GM23248 (cell line): ENCODE data around the gene ZNF883. TPM values are rescaled to one million over a fixed set of nuclear protein-coding genes. Genes with fewer than 3 reads are reported as not detected.

Experiments
- DNase-seq: peaks from one replicate; pipeline ENCODE4 v3.0.0-alpha.2; 2015
- H2AFZ ChIP-seq: fragments of 200-600 bp; sonication (generic); 2 replicates; pipeline ENCODE4 v1.6.1; 2016; ENCODE audit warnings: antibody characterized with exemption
- H3F3A ChIP-seq: fragments of 200-600 bp; sonication (generic); 2 replicates; pipeline ENCODE4 v1.6.1; 2016; ENCODE audit warnings: mild to moderate bottlenecking, antibody characterized with exemption, mixed run types; ENCODE audit not compliant: insufficient read depth
- H3K27ac ChIP-seq: fragments of 200-600 bp; sonication (generic); 2 replicates; pipeline ENCODE4 v1.5.1; 2016; ENCODE audit warnings: mild to moderate bottlenecking
- H3K27me3 ChIP-seq: fragments of 200-600 bp; sonication (generic); replicated peaks from 2 replicates; pipeline ENCODE4 v1.6.1; 2016; ENCODE audit warnings: mild to moderate bottlenecking; ENCODE audit not compliant: insufficient read depth
- H3K36me3 ChIP-seq: fragments of 200-600 bp; sonication (generic); 2 replicates; pipeline ENCODE4 v1.6.1; 2016; ENCODE audit warnings: low read depth, mild to moderate bottlenecking
- H3K4me1 ChIP-seq: fragments of 200-600 bp; sonication (generic); 2 replicates; pipeline ENCODE4 v1.6.1; 2016; ENCODE audit warnings: mild to moderate bottlenecking; ENCODE audit not compliant: insufficient read depth
- H3K4me2 ChIP-seq: fragments of 200-600 bp; sonication (generic); one replicate; pipeline ENCODE4 v1.6.1; 2016; ENCODE audit warnings: mild to moderate bottlenecking; ENCODE audit not compliant: unreplicated experiment
- H3K4me3 ChIP-seq: fragments of 200-600 bp; sonication (generic); 2 replicates; pipeline ENCODE4 v1.5.1; 2016; ENCODE audit warnings: mild to moderate bottlenecking
- H3K79me2 ChIP-seq: fragments of 200-600 bp; sonication (generic); 2 replicates; pipeline ENCODE4 v1.6.1; 2016; ENCODE audit warnings: mild to moderate bottlenecking; ENCODE audit not compliant: insufficient read depth
- H3K9ac ChIP-seq: fragments of 200-600 bp; sonication (generic); 2 replicates; pipeline ENCODE4 v1.6.1; 2016; ENCODE audit warnings: mild to moderate bottlenecking
- H3K9me2 ChIP-seq: fragments of 200-600 bp; sonication (generic); 2 replicates; pipeline ENCODE4 v1.6.1; 2016; ENCODE audit warnings: mixed run types, mild to moderate bottlenecking, moderate library complexity; ENCODE audit not compliant: insufficient read depth
- H3K9me3 ChIP-seq: fragments of 200-600 bp; sonication (generic); one replicate; pipeline ENCODE4 v1.6.1; 2017; ENCODE audit warnings: low read depth
- H4K20me1 ChIP-seq: fragments of 200-600 bp; sonication (generic); 2 replicates; pipeline ENCODE4 v1.6.0; 2016; ENCODE audit not compliant: insufficient read depth
- EZH2 ChIP-seq: fragments of 200-600 bp; sonication (generic); IDR thresholded peaks from 2 replicates; pipeline ENCODE4 v1.6.1; 2018; ENCODE audit warnings: antibody characterized with exemption, mild to moderate bottlenecking; ENCODE audit not compliant: insufficient read depth, poor library complexity, severe bottlenecking
- EZH2phosphoT487 ChIP-seq: fragments of 200-600 bp; sonication (generic); IDR thresholded peaks from 2 replicates; pipeline ENCODE4 v1.6.1; 2018; ENCODE audit warnings: antibody characterized with exemption, moderate library complexity, mild to moderate bottlenecking, low read depth; ENCODE audit not compliant: insufficient read depth
- WGBS, 2 experiments: methylation state at CpG; one replicate each; pipeline ENCODE4 v1.1.6; 2015 to 2017; ENCODE audit warnings: low lambda C conversion rate in 2 of 2, low coverage in 1 of 2; ENCODE audit errors: missing lambda C conversion rate in 2 of 2; 5-methylcytosine and 5-hydroxymethylcytosine counted together
- in situ Hi-C: fragments of 300-500 bp; cut with MboI; formaldehyde crosslinking; loops from 2 replicates; pipeline ENCODE4 v1.15.0; 2020
- polyA plus RNA-seq: library from polyadenylated mRNA; unstranded; fragments of >200 nt; fragmentation: Nextera tagmentation; extraction: Ambion mirVana; gene quantifications from 2 replicates; pipeline ENCODE4 v1.2.1, GENCODE V29; 2016
- total RNA-seq: library from RNA; depleted of rRNA; stranded (reverse); fragments of >200 nt; shearing (Covaris generic); gene quantifications from 2 replicates; pipeline ENCODE4 v1.2.3, GENCODE V29; 2014

Gene ZNF883
- total and polyA plus RNA-seq, 2 experiments from 2014 or later: 6.6 to 7.6 TPM

DNA sequence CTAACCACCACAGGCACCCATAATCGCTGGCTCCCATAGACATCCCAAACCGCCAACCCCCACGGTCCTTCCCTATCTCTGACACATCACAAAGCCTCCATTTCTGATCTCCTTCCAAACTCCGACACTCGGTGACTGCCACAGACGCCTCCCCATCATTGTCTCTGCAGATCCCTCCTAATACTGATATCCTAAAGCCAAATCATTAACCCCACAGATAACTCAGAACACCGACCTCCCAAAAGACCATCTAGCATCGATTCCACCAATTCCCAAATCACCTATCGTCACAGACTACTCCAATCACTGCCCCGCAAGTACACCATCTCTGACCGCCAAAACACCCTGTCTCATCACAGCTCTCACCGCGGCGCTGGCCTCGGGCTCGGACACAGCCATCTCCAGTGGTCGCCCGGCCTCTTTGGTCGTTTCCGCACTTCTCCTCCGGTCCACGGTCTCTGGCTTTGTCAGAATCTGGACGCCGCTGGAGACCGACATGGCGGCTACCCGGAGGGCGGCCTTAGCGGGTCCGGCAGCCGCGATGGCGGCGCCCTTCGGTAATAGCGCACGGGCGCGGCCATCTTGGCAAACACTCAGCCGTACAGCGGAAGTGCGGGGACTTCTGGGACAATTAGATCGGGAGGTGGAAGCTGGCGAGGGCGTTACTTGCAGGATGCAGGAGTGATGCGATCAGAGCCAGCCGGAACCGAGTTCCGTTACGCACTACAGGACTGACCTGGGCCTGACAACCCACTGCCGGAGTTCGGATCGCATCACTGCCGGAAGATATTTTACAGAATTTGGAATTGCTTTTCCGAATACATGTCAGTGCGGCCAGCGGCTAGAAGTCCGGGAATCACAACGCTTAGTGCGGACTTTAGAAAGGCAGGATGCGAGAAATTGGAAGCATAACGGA, 44.5 kb upstream of the ZNF883 start, which contains the start of gene ZFP37:
TSS of gene ZFP37 (minus strand) at position 534 of the 916 bp plus-strand sequence. CDS start at position 498, 36 bp downstream.
- Histone ChIP-seq H3K27me3 (peaks cover 5% of the 10 kb centered on the region; the same call in 1 of the 2 replicates), H2AFZ (peak within 1 kb of the TSS; percentile 100), H3K4me2 (peak within 1 kb of the TSS; percentile 88), H3K9me2 (no peaks in the 10 kb centered on the region), H3K79me2 (peaks cover 40% of the 10 kb centered on the region), H4K20me1 (no peaks in the 10 kb centered on the region), H3K9me3 (no peaks in the 10 kb centered on the region), H3K9ac (peak within 1 kb of the TSS; percentile 88), H3K36me3 (no peaks in the 10 kb centered on the region), H3K4me3 (peak within 1 kb of the TSS; percentile 95), H3F3A (no peaks in the 10 kb centered on the region), H3K27ac (peak within 1 kb of the TSS; percentile 74), H3K4me1 (no peaks in the 10 kb centered on the region)
- TF ChIP-seq EZH2 (no peak), EZH2phosphoT487 (no peak)
- DNase-seq: peak; percentile 98
- WGBS, 2 experiments: 1% methylated on average over 57 to 62 of the region's 62 CpGs
- in situ Hi-C loops: no loop called here

DNA sequence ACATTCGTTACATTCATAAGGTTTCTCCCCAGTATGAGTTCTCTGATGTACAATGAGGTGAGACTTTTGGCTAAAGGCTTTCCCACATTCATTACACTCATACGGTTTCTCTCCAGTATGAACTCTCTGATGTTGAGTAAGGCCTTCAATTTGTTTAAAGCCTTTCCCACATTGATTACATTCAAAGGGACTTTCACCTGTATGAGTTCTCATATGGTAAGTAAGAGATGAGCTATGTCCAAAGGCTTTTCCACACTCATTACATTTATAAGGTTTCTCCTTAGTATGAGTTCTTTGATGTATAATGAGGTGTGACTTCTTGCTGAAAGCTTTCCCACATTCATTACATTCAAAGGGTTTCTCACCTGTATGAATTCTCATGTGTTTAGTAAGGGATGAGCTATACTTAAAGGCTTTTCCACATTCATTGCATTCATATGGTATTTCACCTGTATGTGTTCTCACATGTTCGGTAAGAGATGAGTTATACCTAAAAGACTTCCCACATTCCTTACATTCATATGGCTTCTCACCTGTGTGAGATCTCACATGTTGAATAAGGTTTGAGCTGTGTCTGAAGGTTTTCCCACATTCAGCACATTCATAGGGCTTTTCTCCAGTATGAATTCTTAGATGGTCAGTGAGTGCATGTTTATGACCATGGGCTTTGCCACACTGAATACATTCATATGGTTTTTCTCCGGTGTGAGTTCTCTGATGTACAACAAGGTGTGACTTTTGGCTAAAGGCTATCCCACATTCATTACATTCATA, 31.1 kb upstream of the ZNF883 start:
- Histone ChIP-seq H3K79me2 (no peaks in the 10 kb centered on the region), H2AFZ (no peak overlapping the region), H3K4me2 (no peak overlapping the region), H3K27me3 (no peaks in the 10 kb centered on the region), H3K4me3 (no peak overlapping the region), H4K20me1 (0 out of 2 replicates have a peak, but pooled peaks cover 3% of the 10 kb centered on the region), H3K9me2 (no peaks in the 10 kb centered on the region), H3K4me1 (no peaks in the 10 kb centered on the region), H3K27ac (no peak overlapping the region), H3K36me3 (peaks cover 60% of the 10 kb centered on the region), H3K9me3 (peaks cover 34% of the 10 kb centered on the region), H3K9ac (no peak overlapping the region), H3F3A (peaks cover 22% of the 10 kb centered on the region)
- DNase-seq: peak; percentile 5
- 85 to 91% methylated on average over 4 of the region's 4 CpGs for WGBS, 2 experiments
- in situ Hi-C loops: no loop called here
- TF ChIP-seq EZH2 (no peak), EZH2phosphoT487 (no peak)

DNA sequence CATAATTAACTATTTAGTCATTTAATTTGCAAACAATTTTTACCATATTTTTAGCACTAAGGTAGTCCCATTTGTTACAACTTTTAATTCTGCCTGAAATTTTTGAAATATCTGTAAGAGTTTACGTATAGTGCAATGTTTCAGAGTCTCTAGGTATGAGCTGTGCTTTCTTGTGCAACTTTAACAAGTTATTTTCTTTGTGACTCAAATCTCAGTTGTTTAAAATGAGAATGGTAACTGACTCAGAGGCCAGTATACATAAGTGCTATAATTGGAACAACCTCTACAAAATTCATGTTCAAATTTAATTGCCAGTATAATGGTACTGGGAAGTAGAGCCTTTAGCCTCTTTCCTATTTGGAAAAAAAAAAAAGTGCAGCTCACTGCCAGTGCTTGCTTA, 14.2 kb upstream of the ZNF883 start:
- Histone ChIP-seq H4K20me1 (no peaks in the 10 kb centered on the region), H3K9ac (no peak overlapping the region), H3F3A (no peaks in the 10 kb centered on the region), H3K9me3 (no peaks in the 10 kb centered on the region), H3K4me2 (no peak overlapping the region), H2AFZ (no peak overlapping the region), H3K79me2 (no peaks in the 10 kb centered on the region), H3K27me3 (no peaks in the 10 kb centered on the region), H3K4me3 (no peak overlapping the region), H3K36me3 (no peaks in the 10 kb centered on the region), H3K27ac (no peak overlapping the region), H3K9me2 (no peaks in the 10 kb centered on the region), H3K4me1 (no peaks in the 10 kb centered on the region)
- WGBS, 2 experiments: 15 to 24% methylated on average over 1 of the region's 1 CpG
- no peak for TF ChIP-seq EZH2phosphoT487
- no peak for TF ChIP-seq EZH2
- DNase-seq: peak; percentile 22
- in situ Hi-C loops: no loop called here

DNA sequence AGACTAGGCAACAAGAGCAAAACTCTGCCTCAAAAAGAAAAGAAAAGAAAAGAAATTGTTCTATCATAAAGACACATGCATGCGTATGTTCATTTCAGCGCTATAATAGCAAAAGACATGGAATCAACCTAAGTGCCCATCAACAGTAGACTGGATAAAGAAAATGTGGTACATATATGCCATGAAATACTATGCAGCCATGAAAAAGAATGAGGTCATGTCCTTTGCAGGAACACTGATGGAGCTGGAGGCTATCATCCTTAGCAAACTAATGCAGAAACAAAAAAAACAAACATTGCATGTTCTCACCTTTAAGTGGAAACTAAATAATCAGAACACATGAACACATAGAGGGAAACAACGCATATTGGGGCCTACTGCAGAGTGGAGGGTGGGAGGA, 6.3 kb upstream of the ZNF883 start:
- in situ Hi-C loops: no loop called here
- no peak overlapping the region for H2AFZ ChIP-seq
- H3K36me3 ChIP-seq: no peaks in the 10 kb centered on the region; the same call in 1 of the 2 replicates
- no peaks in the 10 kb centered on the region for H3K9me2 ChIP-seq
- H3K4me3 ChIP-seq: no peak overlapping the region
- peaks cover 6% of the 10 kb centered on the region for H3K9me3 ChIP-seq
- 56 to 62% methylated on average over 3 of the region's 3 CpGs for WGBS, 2 experiments
- no peaks in the 10 kb centered on the region for H4K20me1 ChIP-seq
- no peaks in the 10 kb centered on the region for H3K27me3 ChIP-seq
- H3K79me2 ChIP-seq: no peaks in the 10 kb centered on the region
- TF ChIP-seq EZH2phosphoT487: no peak
- no peak for TF ChIP-seq EZH2
- no peaks in the 10 kb centered on the region for H3F3A ChIP-seq
- no peak overlapping the region for H3K27ac ChIP-seq
- DNase-seq: no peak
- no peak overlapping the region for H3K9ac ChIP-seq
- H3K4me1 ChIP-seq: no peaks in the 10 kb centered on the region
- H3K4me2 ChIP-seq: no peak overlapping the region
